SK-N-SH treated with all-trans-retinoic acid at 6 μM for 48 hours (cell line): ENCODE measurements around the gene PGAM1.

Experiments
- ATAC-seq: fragments of 200-7000 bp; cut with Tn5 transposase; 3 replicates; pipeline ENCODE4 v1.9.1; 2020; ENCODE audit warnings: mild to moderate bottlenecking, moderate library complexity
- BACH2 ChIP-seq: fragments of 250-450 bp; sonication (Bioruptor Pico); IDR thresholded peaks from 2 replicates; pipeline ENCODE4 v1.9.0; 2021; ENCODE audit warnings: mild to moderate bottlenecking, borderline replicate concordance
- CREB5 ChIP-seq: fragments of 250-450 bp; sonication (Bioruptor Pico); IDR thresholded peaks from 2 replicates; pipeline ENCODE4 v1.5.1; 2020; ENCODE audit warnings: low read depth, mild to moderate bottlenecking, moderate library complexity
- CSDC2 ChIP-seq: fragments of 250-450 bp; sonication (Bioruptor Pico); IDR thresholded peaks from 2 replicates; pipeline ENCODE4 v1.5.0; 2020; ENCODE audit warnings: mild to moderate bottlenecking, moderate library complexity
- CSRNP3 ChIP-seq: fragments of 250-450 bp; sonication (Bioruptor Pico); IDR thresholded peaks from 2 replicates; pipeline ENCODE4 v1.5.1; 2021; ENCODE audit warnings: mild to moderate bottlenecking, moderate library complexity
- ESRRG ChIP-seq: fragments of 250-450 bp; sonication (Bioruptor Pico); IDR thresholded peaks from 2 replicates; pipeline ENCODE4 v1.6.1; 2021; ENCODE audit warnings: mild to moderate bottlenecking
- GLIS3 ChIP-seq: fragments of 250-450 bp; sonication (Bioruptor Pico); IDR thresholded peaks from 2 replicates; pipeline ENCODE4 v1.5.0; 2020; ENCODE audit warnings: mild to moderate bottlenecking, moderate library complexity
- ISL1 ChIP-seq: fragments of 250-450 bp; sonication (Bioruptor Pico); IDR thresholded peaks from 2 replicates; pipeline ENCODE4 v2.1.2; 2022; ENCODE audit warnings: mild to moderate bottlenecking, moderate library complexity
- OSR1 ChIP-seq: fragments of 250-450 bp; sonication (Bioruptor Pico); IDR thresholded peaks from 2 replicates; pipeline ENCODE4 v1.8.0; 2022; ENCODE audit warnings: moderate library complexity, mild to moderate bottlenecking, inconsistent platforms
- PATZ1 ChIP-seq: fragments of 250-450 bp; sonication (Bioruptor Pico); IDR thresholded peaks from 2 replicates; pipeline ENCODE4 v1.8.0; 2020; ENCODE audit warnings: mild to moderate bottlenecking, moderate library complexity, borderline replicate concordance
- POU6F1 ChIP-seq: fragments of 250-450 bp; sonication (Bioruptor Pico); IDR thresholded peaks from 2 replicates; pipeline ENCODE4 v1.8.0; 2021; ENCODE audit warnings: low read depth, mild to moderate bottlenecking, moderate library complexity, borderline replicate concordance
- RARB ChIP-seq: fragments of 250-450 bp; sonication (Bioruptor Pico); IDR thresholded peaks from 2 replicates; pipeline ENCODE4 v1.8.0; 2021; ENCODE audit warnings: mild to moderate bottlenecking, moderate library complexity
- SNAI2 ChIP-seq: fragments of 250-450 bp; sonication (Bioruptor Pico); IDR thresholded peaks from 2 replicates; pipeline ENCODE4 v1.5.0; 2020; ENCODE audit warnings: mild to moderate bottlenecking, moderate library complexity
- TCF4 ChIP-seq: fragments of 250-450 bp; sonication (Bioruptor Pico); IDR thresholded peaks from 2 replicates; pipeline ENCODE4 v1.8.0; 2021; ENCODE audit warnings: mild to moderate bottlenecking, moderate library complexity, borderline replicate concordance
- TOX ChIP-seq: fragments of 250-450 bp; sonication (Bioruptor Pico); IDR thresholded peaks from 2 replicates; pipeline ENCODE4 v1.8.0; 2021; ENCODE audit warnings: mild to moderate bottlenecking, moderate library complexity, borderline replicate concordance
- TSHZ2 ChIP-seq: fragments of 250-450 bp; sonication (Bioruptor Pico); IDR thresholded peaks from 2 replicates; pipeline ENCODE4 v1.5.0; 2020; ENCODE audit warnings: mild to moderate bottlenecking, moderate library complexity
- ZC3H10 ChIP-seq: fragments of 250-450 bp; sonication (Bioruptor Pico); IDR thresholded peaks from 2 replicates; pipeline ENCODE4 v1.5.1; 2021; ENCODE audit warnings: mild to moderate bottlenecking, moderate library complexity
- ZFP3 ChIP-seq: fragments of 250-450 bp; sonication (Bioruptor Pico); IDR thresholded peaks from 2 replicates; pipeline ENCODE4 v1.5.0; 2020; ENCODE audit warnings: mild to moderate bottlenecking, moderate library complexity
- ZNF565 ChIP-seq: fragments of 450-650 bp; formaldehyde crosslinking; conservative IDR thresholded peaks from 2 replicates; pipeline ENCODE4 v1.5.0; 2020; ENCODE audit warnings: low read depth, mild to moderate bottlenecking, moderate library complexity
- ZNF70 ChIP-seq: fragments of 450-650 bp; formaldehyde crosslinking; IDR thresholded peaks from 2 replicates; pipeline ENCODE4 v1.5.0; 2020; ENCODE audit warnings: mild to moderate bottlenecking, moderate library complexity

The PGAM1 gene

GRCh38 chr10:97399843-97400545 is 26.0 kb upstream of the PGAM1 start:
- ATAC-seq: peak; percentile 87
- TF ChIP-seq PATZ1 (no peak), CREB5 (CRISPR knock-in tag) (no peak), RARB (no peak), OSR1 (no peak), ESRRG (CRISPR knock-in tag) (no peak), ZC3H10 (CRISPR knock-in tag) (no peak), ZNF70 (CRISPR knock-in tag) (no peak), CSDC2 (no peak), ZNF565 (CRISPR knock-in tag) (no peak), CSRNP3 (CRISPR knock-in tag) (no peak), POU6F1 (CRISPR knock-in tag) (no peak), TOX (no peak), SNAI2 (no peak), BACH2 (CRISPR knock-in tag) (no peak), GLIS3 (CRISPR knock-in tag) (no peak), TSHZ2 (CRISPR knock-in tag) (no peak), ISL1 (CRISPR knock-in tag) (no peak)

GRCh38 chr10:97400665-97401454 is 25.1 kb upstream of the PGAM1 start, which contains the start of gene RRP12:
RRP12 (minus strand) TSS chr10:97401340; CDS start chr10:97401231, 109 bp downstream.
- ATAC-seq: peak; percentile 91
- TF ChIP-seq TCF4 (no peak), TOX (no peak), ESRRG (CRISPR knock-in tag) (no peak), TSHZ2 (CRISPR knock-in tag) (no peak), ZC3H10 (CRISPR knock-in tag) (no peak), PATZ1 (no peak), ZFP3 (CRISPR knock-in tag) (no peak), CSDC2 (no peak), SNAI2 (no peak), POU6F1 (CRISPR knock-in tag) (no peak), CREB5 (CRISPR knock-in tag) (no peak), OSR1 (no peak)
